Coronary artery (tissue), 2 donors: ENCODE data around the gene AFG1L.
"Not testable (repeated sequence)": the region's sequence is repeated elsewhere in the genome, so short reads cannot be mapped to it uniquely, and the experiment has no call there.

Experiments
- DNase-seq: peaks from one replicate; pipeline ENCODE4 v3.0.0-alpha.2; 2017; ENCODE audit warnings: low spot score
- H3K27ac ChIP-seq, 2 donors: fragments of 200-600 bp; sonication (generic); one replicate each; pipeline ENCODE4 v1.5.1; 2016 to 2019
- H3K4me3 ChIP-seq: fragments of 200-600 bp; sonication (generic); 2 replicates; pipeline ENCODE4 v1.5.1; 2016; ENCODE audit warnings: mild to moderate bottlenecking, moderate library complexity
- TF ChIP-seq, protein P1 (sequence below): fragments of 200-600 bp; sonication (generic); IDR thresholded peaks from one replicate; pipeline ENCODE4 v1.5.1; 2019; ENCODE audit warnings: antibody characterized with exemption

AFG1L gene

DNA sequence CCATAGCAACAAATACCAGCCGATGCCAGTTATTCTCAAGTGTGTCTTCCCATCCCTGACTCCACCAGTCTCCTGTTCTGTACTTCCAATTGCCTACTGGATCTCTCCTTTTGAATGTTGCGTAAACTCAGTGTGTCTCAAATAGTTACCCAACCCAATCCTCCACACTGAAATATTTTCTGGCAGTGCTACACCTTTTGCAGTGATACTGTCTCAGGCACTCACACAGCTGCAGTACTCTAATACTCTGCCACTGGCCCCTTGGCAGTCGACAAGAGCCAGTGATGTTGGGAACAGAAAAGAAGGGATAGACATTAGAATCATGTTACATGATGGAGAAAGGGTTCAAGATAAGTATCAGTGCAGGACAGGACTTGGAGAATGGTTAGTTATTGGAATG, 234.0 kb downstream of the AFG1L start:
- DNase-seq, result no peak
- TF ChIP-seq, protein P1, sequence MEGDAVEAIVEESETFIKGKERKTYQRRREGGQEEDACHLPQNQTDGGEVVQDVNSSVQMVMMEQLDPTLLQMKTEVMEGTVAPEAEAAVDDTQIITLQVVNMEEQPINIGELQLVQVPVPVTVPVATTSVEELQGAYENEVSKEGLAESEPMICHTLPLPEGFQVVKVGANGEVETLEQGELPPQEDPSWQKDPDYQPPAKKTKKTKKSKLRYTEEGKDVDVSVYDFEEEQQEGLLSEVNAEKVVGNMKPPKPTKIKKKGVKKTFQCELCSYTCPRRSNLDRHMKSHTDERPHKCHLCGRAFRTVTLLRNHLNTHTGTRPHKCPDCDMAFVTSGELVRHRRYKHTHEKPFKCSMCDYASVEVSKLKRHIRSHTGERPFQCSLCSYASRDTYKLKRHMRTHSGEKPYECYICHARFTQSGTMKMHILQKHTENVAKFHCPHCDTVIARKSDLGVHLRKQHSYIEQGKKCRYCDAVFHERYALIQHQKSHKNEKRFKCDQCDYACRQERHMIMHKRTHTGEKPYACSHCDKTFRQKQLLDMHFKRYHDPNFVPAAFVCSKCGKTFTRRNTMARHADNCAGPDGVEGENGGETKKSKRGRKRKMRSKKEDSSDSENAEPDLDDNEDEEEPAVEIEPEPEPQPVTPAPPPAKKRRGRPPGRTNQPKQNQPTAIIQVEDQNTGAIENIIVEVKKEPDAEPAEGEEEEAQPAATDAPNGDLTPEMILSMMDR, result no peak
- Histone ChIP-seq H3K27ac (no peak overlapping the region), H3K4me3 (no peak overlapping the region)

DNA sequence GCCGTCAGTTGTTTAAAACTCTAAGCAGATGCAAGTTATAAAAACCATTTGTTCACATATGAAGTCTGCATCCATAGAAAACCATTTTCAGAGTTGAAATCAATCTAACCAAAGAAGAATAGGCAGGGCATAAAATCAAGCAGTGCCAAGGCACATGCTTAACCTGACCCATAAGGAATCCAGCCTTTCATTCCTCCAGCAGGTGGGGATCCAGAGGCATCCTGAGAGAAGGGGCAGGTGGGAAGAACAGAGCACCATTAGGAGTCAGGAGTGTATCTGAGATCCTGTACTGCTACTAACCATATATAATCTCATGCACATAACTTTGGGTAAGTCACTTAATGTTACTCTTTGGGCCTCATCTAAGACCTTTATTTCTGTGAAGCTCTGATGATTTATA, 236.5 kb downstream of the AFG1L start:
- DNase-seq, result no peak
- H3K27ac ChIP-seq, result no peak overlapping the region
- no peak overlapping the region for H3K4me3 ChIP-seq
- TF ChIP-seq, protein P1, result no peak

DNA sequence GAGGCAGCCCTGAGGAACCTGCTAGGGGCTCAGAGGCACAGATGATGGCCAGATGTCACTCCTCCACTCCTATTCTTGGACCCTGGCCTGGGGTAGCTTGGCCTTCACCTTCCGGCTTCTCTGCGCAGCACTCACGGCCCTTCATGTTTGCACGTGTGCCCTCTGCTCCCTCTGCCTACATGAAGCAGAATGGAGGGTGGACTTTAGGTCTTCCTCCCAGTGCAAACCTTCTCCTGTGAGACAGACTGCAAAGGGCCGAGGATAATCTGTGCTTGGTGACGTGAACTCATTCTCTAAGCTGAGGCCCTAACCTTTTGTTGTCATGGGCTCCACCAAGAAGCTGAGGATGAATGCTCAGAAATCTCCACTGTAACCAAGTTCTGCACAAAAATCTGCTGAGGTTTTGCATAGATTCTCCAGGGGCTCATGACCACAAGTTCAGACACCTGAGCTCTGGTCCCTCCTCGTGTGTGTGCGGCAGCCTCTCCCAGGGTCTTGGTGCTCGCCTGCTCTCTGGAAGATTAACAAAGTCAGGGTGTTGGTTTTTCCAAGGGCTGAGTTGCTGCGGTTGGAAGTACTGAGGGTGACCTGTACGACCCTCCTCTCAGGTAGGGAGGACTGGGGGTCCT, 240.4 kb downstream of the AFG1L start:
- Histone ChIP-seq H3K27ac (no peak overlapping the region), H3K4me3 (no peak overlapping the region)
- TF ChIP-seq, protein P1, result no peak
- no peak for DNase-seq

DNA sequence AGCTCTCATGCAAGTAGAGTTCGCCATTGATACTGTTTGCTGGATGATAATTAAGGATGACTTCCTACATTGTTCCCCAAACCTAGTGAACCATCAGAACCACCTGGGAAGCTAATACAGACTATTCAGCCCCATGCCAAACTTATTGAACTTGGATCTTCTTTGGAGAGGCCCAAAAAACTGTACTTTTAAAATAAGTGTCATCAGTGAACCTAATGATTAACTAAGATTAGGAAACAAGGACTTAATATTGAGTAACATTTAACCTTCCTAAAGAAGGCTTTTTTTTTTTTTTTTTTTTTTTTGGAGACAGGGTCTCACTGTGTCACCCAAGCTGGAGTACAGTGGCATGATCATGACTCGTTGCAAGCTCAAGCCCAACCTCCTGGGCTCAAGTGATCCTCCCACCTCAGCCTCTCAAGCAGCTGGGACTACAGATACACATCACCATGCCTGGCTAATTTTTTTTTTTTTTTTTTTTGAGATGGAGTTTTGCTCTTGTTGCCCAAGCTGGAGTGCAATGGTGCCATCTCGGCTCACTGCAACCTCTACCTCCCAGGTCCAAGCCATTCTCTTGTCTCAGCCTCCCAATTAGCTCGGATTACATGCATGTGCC, 241.2 kb downstream of the AFG1L start:
- DNase-seq, H3K27ac ChIP-seq, H3K4me3 ChIP-seq: not testable (repeated sequence)

DNA sequence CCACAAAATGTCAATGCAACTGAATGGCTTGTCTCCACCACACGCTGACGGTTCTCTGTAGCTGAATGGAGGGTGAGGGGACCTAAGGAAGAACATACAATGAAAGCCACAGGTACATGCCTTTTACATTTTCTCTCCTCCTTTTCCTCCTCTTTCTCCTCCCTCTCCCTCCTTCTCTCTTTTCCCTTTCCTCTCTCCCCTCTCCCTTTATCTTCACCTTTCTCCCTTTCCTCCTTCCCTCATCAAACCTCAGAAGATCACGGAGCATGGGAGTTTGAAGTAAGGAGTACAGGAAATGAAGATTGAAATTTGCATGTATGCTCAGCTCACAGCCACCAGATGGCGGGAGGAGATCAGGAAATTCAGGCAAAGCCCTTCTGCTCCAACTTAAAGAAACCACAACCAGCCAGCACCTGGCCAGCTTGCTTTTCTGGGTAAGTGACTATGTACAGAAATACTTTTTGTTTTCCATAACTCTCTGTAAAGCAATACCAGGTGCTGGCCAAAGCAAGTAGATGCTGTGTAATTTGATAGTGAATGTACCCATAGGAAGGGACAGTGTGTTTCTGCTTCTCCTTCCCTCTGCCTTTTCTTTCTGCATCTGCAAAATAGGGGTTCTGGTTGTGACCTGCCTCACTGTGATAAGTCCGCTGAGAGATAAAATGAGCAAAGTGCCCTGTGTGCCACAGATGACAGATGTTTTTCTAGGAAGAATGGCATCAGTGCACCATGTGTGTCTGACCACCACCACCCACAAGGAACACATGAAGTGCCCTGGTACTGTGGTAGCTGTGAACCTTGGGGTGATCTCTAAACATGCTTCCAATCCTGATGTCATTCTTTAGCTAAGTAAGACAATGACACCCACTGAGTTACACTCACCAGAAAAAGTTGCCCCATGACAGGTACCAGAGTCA, 247.2 kb downstream of the AFG1L start:
- TF ChIP-seq, protein P1, result peak; percentile 62
- no peak for DNase-seq
- Histone ChIP-seq H3K27ac (no peak overlapping the region), H3K4me3 (no peak overlapping the region)

DNA sequence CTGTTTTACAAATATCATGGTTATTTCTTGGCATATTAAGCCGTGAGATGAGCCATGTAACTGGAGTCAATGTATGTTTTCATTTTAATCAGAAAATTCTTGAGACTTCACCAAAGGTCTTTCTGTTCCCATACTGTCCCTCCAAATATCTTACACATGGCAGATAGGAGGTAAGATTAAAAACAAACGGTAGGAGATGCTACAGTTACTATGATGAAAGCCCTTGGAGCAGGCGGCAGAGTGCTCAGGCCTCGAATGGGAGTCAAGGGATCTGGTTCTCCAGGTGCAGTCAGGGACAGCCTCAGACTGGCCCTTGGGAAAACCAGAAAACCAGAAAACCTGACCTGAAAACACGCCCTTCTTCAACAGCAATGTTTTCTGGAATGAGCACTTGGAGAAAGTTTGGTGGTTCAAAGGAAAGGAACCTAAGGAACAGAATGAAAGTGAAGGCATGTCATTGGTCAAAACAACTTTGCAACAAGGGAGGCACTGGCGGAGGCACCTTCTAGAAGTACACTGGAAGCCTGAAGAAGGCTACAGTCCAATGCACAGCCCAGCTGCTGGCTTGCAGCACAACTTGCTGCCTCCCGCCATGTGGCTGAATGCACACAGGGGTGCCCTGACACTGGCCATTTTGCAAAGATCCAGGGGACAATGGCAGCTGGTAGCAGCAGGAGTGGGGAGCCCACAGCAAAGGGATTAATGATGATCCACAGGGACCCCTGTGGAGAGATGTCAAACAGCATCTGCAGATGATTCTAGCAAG, 248.5 kb downstream of the AFG1L start:
- no peak for DNase-seq
- no peak overlapping the region for H3K27ac ChIP-seq
- TF ChIP-seq, protein P1, result no peak
- H3K4me3 ChIP-seq, result no peak overlapping the region

DNA sequence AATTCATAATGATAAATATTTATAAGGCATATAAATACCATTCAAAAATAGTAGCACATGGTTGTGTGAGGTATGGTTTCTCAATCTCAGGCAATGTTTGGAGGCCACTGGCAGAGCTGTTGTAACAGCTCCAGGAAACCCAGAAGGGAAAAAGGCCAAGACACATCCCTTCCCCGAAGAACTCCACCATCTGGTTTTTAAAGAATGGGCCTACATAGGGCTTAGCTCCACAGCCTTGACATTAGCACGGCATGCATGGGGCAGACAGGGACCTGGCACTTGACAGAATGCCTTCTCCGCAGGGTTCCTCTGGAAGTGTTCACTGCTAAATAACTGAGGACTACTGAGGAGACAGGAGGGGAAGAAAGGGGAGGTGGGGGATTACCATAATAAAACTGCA, 249.8 kb downstream of the AFG1L start:
- no peak for DNase-seq
- Histone ChIP-seq H3K27ac (no peak overlapping the region), H3K4me3 (no peak overlapping the region)
- TF ChIP-seq, protein P1, result no peak
